NOMO-1 treated with DMSO at 0.1 percent for 48 hours (cell line): Measurements from ENCODE around the gene IGSF23.

Experiments
- DNase-seq: peaks from one replicate; lab custom pipeline; 2025; ENCODE audit not compliant: unreplicated experiment; lab: John Stamatoyannopoulos, UW

IGSF23 gene, protein sequence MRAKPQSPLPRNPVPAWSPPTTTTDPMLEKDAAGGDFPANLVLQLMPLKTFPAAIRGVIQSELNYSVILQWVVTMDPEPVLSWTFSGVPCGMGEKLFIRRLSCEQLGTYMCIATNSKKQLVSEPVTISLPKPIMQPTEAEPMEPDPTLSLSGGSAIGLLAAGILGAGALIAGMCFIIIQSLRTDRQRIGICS

GRCh38 chr19:44613295-44614178, at the start of gene IGSF23:
Gene IGSF23 (plus strand): TSS chr19:44613563. CDS start chr19:44613646, 83 bp downstream.
- no peak for DNase-seq

GRCh38 chr19:44566984-44567383, 46.4 kb upstream of the IGSF23 start:
- peak; percentile 25 for DNase-seq

DNA sequence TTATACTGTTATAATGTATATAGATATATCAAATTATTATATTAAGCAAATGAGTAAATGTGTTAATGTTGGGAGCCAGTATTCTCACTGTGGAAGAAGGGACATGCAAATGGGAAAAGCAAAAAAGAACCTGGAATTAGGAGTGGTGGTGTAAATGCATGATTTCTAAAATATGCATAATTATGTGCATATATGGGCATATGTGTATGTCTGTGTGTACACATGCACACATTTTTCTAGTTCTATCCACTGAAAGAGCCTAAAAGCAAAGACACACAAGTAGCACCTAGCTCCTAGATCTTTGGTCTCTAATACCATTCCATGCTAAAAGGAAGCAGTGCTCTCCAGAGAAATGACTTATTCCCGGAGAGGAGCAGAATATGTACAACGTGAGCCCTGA, 45.6 kb upstream of the IGSF23 start:
- DNase-seq = no peak

- no peak for DNase-seq
These were observed 42.8 kb upstream of the IGSF23 start for GRCh38 chr19:44570603-44570983.

- peak; percentile 47 for DNase-seq
These were observed 42.2 kb upstream of the IGSF23 start for GRCh38 chr19:44570984-44571684.

GRCh38 chr19:44571830-44572580, 41.4 kb upstream of the IGSF23 start:
- DNase-seq = no peak

DNA sequence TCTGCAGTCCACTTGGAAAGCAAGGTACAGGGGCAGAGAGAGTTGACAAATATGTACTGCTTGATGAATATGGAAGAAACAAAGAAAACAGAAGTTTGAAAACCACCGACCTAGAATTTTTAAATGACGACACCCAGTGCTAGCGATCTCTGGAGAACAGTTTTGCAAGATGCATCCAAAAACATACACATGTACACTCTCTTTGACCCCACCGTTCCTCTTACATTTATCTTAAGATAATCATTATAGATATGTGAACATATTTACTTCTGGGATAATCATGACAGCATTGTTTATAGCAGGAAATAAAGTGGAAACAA, 40.8 kb upstream of the IGSF23 start:
- DNase-seq = no peak

- no peak for DNase-seq
These were observed 40.2 kb upstream of the IGSF23 start for GRCh38 chr19:44573183-44573582.

GRCh38 chr19:44573627-44574026, 39.7 kb upstream of the IGSF23 start:
- DNase-seq = no peak

- no peak for DNase-seq
These were observed 39.0 kb upstream of the IGSF23 start for GRCh38 chr19:44574186-44574950.

DNA sequence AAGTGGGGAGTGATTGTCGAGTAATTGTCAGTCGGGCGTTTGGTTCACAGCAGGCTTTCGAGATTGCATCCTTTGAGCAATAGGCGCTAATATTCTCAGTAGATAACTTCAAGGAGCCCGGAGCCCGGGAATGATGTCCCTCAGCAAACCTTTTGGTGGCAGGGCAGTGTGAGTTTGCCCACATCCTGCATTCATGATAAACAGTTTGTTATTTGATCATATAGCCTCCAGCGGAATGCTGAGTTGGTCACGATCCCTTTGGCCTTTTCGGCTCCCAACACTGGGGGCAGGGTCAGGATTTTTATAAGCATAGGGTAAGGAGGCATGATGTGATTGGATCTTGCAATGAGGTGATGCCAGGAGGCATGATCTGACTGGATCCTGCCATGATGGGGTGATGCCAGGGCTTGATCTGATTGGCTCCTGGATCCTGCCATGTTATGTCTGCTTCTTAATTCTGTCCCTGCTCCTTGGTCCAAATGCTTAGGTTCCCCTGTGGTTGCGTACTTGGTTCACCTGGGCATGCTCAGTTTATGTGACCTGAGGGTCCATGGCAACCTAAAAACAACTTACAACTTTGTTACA, 38.2 kb upstream of the IGSF23 start:
- DNase-seq = no peak

DNA sequence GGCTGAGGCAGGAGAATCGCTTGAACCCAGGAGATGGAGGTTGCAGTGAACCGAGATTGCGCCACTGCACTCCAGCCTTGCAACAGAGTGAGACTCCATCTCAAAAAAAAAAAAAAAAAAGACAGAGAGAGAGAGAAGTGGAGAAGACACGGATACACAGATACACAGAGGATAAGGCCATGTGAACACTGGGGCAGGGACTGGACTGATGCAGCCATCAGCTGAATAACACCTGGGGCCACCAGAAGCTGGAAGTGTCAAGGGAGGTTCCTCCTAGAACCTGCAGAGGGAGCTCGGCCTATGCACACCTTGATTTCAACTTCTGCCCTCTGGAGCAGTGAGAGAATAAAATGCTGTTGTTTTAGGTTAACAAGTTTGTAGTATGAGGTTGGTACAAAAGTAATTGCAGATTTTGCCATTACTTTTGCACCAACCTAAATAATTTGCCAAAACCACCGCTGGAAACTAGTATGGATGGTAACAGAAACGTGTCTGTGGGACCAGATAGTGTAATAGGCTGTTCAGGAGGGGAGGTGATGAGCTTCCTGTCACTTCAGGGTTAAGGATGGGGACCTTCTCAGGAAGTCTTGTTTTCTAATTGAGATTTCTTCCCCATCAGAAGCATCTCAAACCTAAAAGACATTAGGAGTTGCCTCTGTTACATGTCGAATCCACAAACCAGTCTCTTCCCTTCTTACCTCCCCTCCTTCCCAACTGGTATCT, 36.4 kb upstream of the IGSF23 start:
- peak; percentile 25 for DNase-seq

GRCh38 chr19:44577566-44577874, 35.8 kb upstream of the IGSF23 start:
- DNase-seq = no peak

GRCh38 chr19:44579663-44580365, 33.5 kb upstream of the IGSF23 start:
- no peak for DNase-seq

DNA sequence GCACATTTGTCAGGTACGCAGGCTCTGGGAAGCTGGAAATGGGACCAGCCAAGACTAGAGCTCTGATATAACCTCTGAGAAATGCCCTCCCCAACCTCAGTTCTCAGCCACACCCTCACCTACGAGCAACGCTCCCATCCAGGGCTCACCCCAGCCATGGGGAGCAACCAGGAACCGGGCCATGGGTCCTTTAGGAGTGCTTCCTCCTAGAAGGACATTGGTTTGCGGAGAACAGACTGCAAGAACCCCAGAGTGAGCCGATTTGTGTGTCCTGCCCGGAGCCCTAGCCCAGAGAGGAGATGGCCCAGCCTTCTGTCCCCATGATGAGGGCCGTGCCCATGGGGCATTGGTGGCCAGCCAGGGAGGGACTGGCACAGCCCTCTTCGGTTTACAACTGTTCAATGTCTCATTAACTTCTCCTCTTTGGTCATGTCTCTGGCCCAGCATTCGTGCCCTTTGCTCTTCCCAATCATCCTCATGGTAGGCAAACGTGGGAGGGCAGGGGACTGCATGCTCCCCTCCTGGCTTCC, 32.9 kb upstream of the IGSF23 start:
- DNase-seq = no peak

- no peak for DNase-seq
These were observed 32.1 kb upstream of the IGSF23 start for GRCh38 chr19:44581288-44581687.

- DNase-seq = no peak
These were observed 30.6 kb upstream of the IGSF23 start for GRCh38 chr19:44582581-44583265.

- DNase-seq = no peak
These were observed 27.8 kb upstream of the IGSF23 start for GRCh38 chr19:44585371-44586133.
